ENCODE measurements around the gene KIF3C. TPM values are rescaled to one million over a fixed set of nuclear protein-coding genes. Genes with fewer than 3 reads are reported as not detected.

Gene KIF3C
- polyA plus RNA-seq, 1 donor from 2014 or later = 0.31 TPM

Other genes starting within 250 kb of the KIF3C start
- gene ASXL2, start 104.0 kb downstream of the KIF3C start, polyA plus RNA-seq = 8.4 TPM
- 86.1 TPM for gene RAB10, start 51.6 kb upstream of the KIF3C start, polyA plus RNA-seq
- gene GAREM2, start 190.6 kb upstream of the KIF3C start, polyA plus RNA-seq = 0.19 TPM

Measured in IgD-negative memory B cell (primary cell).